Heart left ventricle (tissue), 13 donors: Measurements from ENCODE around the gene RNF121.

ENCODE experiments used
- POLR2A ChIP-seq, 2 donors: fragments of 450-650 bp; IDR thresholded peaks; one replicate each; pipeline ENCODE4 v1.6.1; 2017; ENCODE audit warnings: antibody characterized with exemption in 2 of 2, mild to moderate bottlenecking in 2 of 2, moderate library complexity in 2 of 2
- TF ChIP-seq, protein P1 (sequence below), 12 donors: fragments of 200-600 bp; sonication (generic) in 4 of 12; IDR thresholded peaks; one replicate each; pipeline versions ENCODE4 v1.5.0 to v1.8.0; 2018 to 2022; ENCODE audit warnings: antibody characterized with exemption in 12 of 12, mild to moderate bottlenecking in 5 of 12
- donor health status: ischemic (EF 13 %, LVEDD 7.1; RV severe dilation, severe dysfunction).
- donor health status: DM: no; HTN: yes; CAD: no.
- donor health status: DM: no; HTN: no; CAD: no.
- donor health status: ischemic (EF 25% LVEDD 6.9; RV normal size, moderate dysfunction).
- donor health status: ischemic (EF 25% LVEDD 5.7; RV mildly dilated, moderate dysfunction).
- donor health status: ischemic (EF 35%, LVEDD 5.7; RV mildly dilated, moderate dysfunction).
- donor health status: nonischemic (EF 11% LVEDD 7.7; RV severe dilation, severe dysfunction).
- donor health status: DM: yes; HTN: yes; CAD: no.
- donor health status: PGD.
- donor health status: ischemic (EF 29% LVEDD 5.4; RV normal size, mild dysfunction).
- donor health status: nonischemic (EF 23%, LVEDD 6.1; RV moderate dilation, normal function).

DNA sequence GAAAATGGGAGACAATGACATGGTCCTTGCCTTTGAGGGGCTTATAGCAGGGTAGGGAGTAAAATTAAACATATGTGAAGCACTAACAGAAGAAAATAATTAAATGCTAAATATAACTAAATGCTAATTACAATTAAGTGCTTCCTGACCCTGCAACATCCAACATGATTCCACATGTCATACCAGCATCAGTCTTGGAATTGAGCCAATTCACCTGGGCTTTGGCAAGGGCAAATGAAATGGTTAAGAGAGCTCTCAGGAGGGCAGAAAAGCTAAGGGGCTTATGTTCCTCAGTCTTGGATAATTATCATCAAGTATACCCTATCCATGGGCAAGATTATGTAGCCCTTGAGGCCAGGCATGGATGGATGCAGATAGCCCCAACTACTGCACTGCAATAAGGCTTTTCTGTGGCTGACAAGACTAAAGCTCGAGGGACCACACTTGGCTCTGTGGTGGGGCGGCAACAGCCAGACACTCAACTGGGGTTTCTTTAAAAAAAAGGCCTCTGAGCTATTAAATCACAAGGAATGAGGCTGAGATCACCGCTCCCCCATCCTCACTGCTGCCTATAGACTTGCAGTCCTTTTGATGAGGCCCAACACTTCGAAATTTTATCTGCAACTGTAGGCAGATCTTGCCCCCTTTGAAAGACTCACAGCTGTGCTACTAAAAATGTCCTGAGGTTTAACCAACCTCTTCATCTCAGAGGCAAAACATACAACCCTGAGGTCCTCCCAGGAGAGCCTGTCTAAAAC lies 108.9 kb downstream of the RNF121 start:
- TF ChIP-seq, protein P1, sequence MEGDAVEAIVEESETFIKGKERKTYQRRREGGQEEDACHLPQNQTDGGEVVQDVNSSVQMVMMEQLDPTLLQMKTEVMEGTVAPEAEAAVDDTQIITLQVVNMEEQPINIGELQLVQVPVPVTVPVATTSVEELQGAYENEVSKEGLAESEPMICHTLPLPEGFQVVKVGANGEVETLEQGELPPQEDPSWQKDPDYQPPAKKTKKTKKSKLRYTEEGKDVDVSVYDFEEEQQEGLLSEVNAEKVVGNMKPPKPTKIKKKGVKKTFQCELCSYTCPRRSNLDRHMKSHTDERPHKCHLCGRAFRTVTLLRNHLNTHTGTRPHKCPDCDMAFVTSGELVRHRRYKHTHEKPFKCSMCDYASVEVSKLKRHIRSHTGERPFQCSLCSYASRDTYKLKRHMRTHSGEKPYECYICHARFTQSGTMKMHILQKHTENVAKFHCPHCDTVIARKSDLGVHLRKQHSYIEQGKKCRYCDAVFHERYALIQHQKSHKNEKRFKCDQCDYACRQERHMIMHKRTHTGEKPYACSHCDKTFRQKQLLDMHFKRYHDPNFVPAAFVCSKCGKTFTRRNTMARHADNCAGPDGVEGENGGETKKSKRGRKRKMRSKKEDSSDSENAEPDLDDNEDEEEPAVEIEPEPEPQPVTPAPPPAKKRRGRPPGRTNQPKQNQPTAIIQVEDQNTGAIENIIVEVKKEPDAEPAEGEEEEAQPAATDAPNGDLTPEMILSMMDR (IDR thresholded peaks at IDR 0.05): no peak
- TF ChIP-seq POLR2A (IDR thresholded peaks at IDR 0.05): no peak
